ENCODE measurements around the gene MUC20. TPM values are rescaled to one million over a fixed set of nuclear protein-coding genes. Genes with fewer than 3 reads are reported as not detected.

MUC20 gene
- total and polyA plus RNA-seq, 9 of the 15 experiments (the other 6 are each of a cell fraction or from before 2014, with no cell fraction given), result 0.03 to 0.23 (median 0.15) TPM; not detected in 3

DNA sequence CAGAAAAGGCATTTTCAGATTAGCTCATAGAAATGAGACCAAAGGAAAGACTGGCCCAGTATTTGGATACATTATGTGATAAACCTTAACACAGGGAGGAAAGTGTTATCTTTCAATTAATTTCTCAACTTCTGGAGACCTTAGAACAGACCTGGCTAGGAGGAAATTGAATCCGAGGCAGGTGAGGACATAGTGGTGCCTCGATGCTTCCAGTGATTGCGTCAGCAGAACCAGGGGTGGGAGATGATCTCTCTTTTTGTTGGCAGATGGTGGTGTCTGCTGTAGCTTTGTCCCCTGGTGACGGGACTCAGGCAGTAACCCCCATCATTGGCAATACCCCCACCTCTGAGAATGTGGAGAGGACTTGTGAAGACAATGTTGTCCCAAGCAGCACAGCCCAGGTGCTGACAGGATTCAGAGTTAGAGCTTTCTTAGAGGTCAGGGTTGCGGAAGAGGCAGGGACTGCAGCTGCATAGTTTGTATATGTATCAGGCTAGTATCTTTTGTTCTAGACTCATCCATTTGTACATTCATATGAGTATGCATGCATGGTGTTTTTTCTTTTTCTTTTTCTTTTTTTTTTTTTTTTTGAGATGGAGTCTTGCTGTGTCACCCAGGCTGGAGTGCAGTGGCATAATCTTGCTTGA, 27.9 kb upstream of the MUC20 start:
- ChIA-PET POLR2A (interaction anchor here (1.0 to 1.4 kb wide), 2 partner anchors 12 to 16 kb away, joined by 4 to 5 read pairs; no protein-coding TSS in a partner anchor), CTCF (ENCODE audit: low intra/inter-chr PET ratio) (interaction anchor here (0.7 kb wide), 1 partner anchor 421 kb away, joined by 4 read pairs; no protein-coding TSS in a partner anchor)
- Histone ChIP-seq H3K4me1 (replicated peaks in 1 of 2; ENCODE audit: control insufficient read depth in 2 of 2, insufficient read depth in 2 of 2, low read length in 2 of 2) (peaks cover 6 to 10% of the 10 kb centered on the region in 2 experiments; a peak in 3 of 5 replicates), H3K4me2 (ENCODE audit: insufficient read depth, low read length) (no peak overlapping the region), H3K9ac (ENCODE audit: insufficient read depth in 1 of 2, low read depth in 2 of 2, low read length in 2 of 2) (no peak overlapping the region), H4K20me1 (replicated peaks; ENCODE audit: control insufficient read depth, insufficient read depth, low read length) (no peaks in the 10 kb centered on the region), H3K9me1 (ENCODE audit: control insufficient read depth, insufficient read depth, low read length) (no peaks in the 10 kb centered on the region), H3K4me3 (no peak overlapping the region), H3K9me3 (replicated peaks; ENCODE audit: control insufficient read depth, insufficient read depth, low read depth, low read length) (no peaks in the 10 kb centered on the region), H3K27me3 (ENCODE audit: control insufficient read depth in 2 of 2, insufficient read depth in 2 of 2, low read length in 2 of 2) (no peaks in the 10 kb centered on the region), H2AFZ (ENCODE audit: low read depth, low read length) (no peak overlapping the region), H3K27ac (ENCODE audit: extremely low read depth, low read depth, low read length) (no peak overlapping the region), H3K79me2 (ENCODE audit: control insufficient read depth, insufficient read depth, low read length) (no peaks in the 10 kb centered on the region), H3K36me3 (ENCODE audit: control insufficient read depth, insufficient read depth, low read length) (peaks cover 61% of the 10 kb centered on the region; the same call in 2 of the 3 replicates)
- no TSS peak for BruUV-seq (replicated peaks)
- TF ChIP-seq SMARCA4 (IDR thresholded peaks at IDR 0.05) (no peak), CTCF (IDR thresholded peaks at IDR 0.05 in 2 of 3, conservative IDR thresholded peaks at IDR 0.05 in 1 of 3; ENCODE audit: insufficient read depth in 2 of 3, low read depth in 1 of 3, low read length in 3 of 3) (no peak), EP300 (IDR thresholded peaks at IDR 0.05; ENCODE audit: low read length) (no peak), FOXP1 (CRISPR knock-in tag; IDR thresholded peaks at IDR 0.05) (no peak), CEBPG (CRISPR knock-in tag; IDR thresholded peaks at IDR 0.05) (no peak), CEBPG (tag; conservative IDR thresholded peaks at IDR 0.05 in 1 of 2, IDR thresholded peaks at IDR 0.05 in 1 of 2) (0 out of 4 replicates have a peak, but pooled peaks of 1 of the 2 experiments have one; percentile 37), ZNF778 (CRISPR knock-in tag; IDR thresholded peaks at IDR 0.05) (no peak), ARNT (IDR thresholded peaks at IDR 0.05) (no peak), SP1 (CRISPR knock-in tag; IDR thresholded peaks at IDR 0.05) (0 out of 2 replicates have a peak, but pooled peaks have one; percentile 15), HOXB6 (CRISPR knock-in tag; IDR thresholded peaks at IDR 0.05; ENCODE audit: borderline replicate concordance) (no peak), FOXM1 (IDR thresholded peaks at IDR 0.05; ENCODE audit: low read depth) (no peak), FOXM1 (CRISPR knock-in tag; IDR thresholded peaks at IDR 0.05; ENCODE audit: low read depth) (no peak), ZBTB9 (CRISPR knock-in tag; IDR thresholded peaks at IDR 0.05) (no peak)
- no peak for FAIRE-seq
- peak in 1 of 4 experiments; percentile 14 for DNase-seq (ENCODE audit: extremely low read depth in 1 of 4, low spot score in 3 of 4)
- 91% methylated on average over 5 of the region's 5 CpGs for WGBS (ENCODE audit: insufficient coverage, low coverage, missing lambda C conversion rate)
- intact Hi-C loops (cut with micrococcal nuclease), result loop anchor here (5.0 kb wide), 1 partner anchor 264 kb away; no protein-coding TSS in a partner anchor
- no peak for ATAC-seq
- in situ Hi-C loops (cut with MboI), result no loop called here
